NCI-H128 (cell line): ENCODE measurements around the gene TUNAR.

Experiments used
- DNase-seq: peaks from one replicate; lab custom pipeline; 2025; ENCODE audit not compliant: unreplicated experiment; lab: John Stamatoyannopoulos, UW

TUNAR gene

DNA sequence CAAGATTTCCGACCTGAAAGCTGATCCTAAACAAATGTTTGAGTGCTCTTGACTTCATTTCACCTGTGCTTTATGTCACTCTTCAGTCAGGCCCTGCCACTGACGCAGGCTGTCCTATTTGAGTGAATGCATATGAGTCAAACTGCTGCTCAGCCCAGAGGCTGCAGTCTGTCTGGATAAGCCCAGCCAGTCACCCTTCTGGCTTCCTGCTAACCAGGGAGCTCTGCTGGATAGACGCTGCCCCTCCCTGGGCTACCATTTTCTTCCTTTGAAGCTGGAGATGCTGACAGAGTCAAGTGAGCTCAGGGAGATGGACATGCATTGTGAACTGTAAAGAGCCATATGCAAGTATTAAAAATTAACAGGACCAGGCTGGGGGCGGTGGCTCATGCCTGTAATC lies 5.1 kb upstream of the TUNAR start:
- peak; percentile 53 for DNase-seq

DNA sequence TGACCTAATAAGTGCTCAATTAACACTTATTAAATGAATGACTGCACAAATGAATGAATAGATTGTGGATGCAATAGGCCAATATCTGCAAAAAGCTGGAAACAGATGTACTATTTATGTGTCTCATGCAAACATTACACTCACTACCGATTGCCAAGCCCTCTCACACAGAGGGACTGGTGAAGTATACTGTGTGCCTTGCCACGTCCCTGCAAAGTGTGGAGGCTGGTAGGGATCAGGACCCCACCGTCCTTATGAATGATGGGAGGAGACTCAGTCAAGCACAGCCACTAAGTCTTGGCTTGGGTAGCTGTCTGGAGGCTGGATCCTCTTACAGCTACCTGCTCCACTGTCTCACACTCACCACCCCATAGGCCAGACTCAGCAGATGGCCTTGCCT lies 3.9 kb upstream of the TUNAR start:
- no peak for DNase-seq

DNA sequence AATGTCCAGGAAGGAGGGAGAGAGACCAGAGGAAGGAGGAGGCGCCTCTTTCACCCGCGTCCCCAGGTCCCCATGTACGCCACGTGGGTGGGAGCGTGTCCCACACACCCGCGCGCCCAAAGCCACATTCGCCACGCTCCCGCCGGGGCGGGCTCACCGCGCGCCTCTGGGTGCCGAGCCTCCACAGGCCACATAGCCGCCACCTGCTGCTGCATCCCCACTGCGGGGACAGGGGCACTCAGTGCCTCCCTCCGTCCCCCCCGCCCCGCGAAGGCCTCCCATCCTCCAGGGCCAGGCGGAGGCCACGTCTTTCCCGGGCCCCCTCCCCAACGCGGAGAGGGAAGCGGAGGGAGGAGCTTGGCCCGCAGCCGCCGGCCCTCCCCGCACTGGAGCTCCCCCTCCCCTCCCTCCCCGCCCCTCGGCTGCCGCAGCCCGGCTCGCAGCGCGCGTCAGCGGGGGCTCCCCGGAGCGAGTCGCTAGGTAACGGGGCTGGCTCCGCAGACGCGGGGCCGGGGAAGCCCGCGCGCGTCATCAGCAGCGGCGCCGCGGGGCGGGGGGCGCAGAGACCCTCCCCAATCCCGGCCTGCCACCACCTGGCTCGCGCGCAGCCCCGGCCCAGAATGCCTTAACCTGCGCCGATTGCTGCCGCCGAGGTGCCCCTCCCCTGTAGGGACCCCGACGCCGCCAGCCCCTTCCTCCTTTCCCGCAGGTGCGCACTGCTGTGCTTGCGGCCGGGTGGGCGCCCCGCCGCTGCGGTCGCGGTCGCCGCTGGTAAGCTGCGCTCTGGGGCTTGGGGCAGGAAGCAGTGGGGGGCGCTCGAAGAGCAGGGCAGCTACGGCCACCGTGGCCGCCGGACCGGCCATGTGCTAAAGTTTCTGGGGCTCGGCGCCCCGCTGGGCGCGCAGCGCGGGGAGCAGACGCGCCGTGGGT lies 536 bp upstream of the TUNAR start:
- DNase-seq, result peak; percentile 19

DNA sequence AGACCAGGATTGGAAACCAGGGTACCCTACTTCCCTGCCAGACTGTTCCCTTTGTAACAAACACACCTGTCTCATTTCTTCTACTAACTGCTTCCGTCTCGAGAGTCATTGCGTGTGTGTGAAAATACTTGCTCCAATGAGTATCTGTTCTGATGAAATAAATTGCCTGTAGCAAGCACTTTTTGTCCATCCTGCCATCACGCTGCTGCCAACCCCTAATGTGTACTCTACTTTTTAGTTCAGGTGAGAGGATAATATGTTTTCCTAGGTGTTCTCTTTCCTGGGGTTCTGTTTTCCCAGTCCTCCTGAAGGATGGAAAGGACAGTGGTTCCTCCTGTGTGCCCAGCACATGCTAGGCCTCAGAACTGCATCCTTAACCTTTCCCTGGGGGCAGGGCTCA lies 1.0 kb downstream of the TUNAR start:
- no peak for DNase-seq

DNA sequence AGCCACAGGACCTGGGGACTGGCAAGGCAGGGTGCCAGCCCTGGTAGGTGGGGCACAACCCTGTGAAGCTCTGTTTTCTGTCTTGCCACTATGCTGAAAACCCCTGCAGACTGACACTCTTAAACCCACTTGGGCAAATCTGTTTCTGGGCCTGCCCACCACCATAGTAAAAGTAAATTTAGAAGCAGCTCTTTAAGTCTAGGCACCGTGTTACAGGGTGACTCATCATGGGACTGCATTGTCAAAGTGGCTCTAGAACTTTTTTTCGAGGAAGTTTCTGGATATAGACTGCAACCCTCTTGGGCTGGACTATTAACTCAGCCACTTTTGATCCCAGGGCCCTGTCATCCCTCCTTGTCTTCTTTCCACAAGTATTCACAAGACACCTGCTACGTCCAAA lies 7.7 kb downstream of the TUNAR start:
- no peak for DNase-seq

DNA sequence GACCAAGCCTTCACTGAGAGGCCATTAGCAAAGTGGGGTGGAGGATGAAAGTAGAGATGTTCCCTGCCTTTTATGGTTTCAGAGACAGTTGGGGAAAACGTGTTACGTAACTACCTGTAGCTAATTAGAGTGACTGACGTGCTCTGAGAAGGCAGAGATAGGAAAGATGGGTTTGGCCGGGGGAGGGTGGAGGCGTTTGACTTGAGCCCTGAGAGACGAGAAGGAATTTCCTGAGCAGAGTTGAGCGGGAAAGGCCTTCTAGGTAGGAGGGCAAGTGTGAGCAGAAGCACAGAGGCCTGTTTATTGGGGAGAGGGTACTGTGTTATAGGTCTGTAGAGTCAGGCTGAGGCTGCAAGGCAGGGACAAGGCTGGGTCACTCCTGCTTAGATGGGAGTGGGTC lies 8.6 kb downstream of the TUNAR start:
- DNase-seq, result no peak

DNA sequence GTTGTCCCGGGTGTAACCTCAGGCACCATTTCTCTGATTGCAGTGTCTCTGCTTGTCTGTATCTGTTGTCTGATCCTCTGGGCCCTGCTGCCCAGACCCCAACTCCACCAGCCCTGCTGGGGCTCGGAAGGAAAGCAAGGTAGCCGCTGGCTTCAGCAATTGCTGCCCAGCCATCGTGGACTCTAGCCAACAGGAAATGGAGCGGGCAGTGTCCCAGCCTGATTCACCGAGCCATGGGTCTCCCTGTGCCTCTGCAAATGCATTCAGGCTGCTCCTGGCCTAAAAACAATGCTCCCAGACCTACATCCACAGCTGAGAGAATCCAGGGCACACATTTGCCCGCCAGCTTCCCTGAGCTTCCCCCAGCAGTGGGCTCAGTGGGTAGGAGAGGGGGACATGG lies 9.2 kb downstream of the TUNAR start:
- DNase-seq, result no peak

DNA sequence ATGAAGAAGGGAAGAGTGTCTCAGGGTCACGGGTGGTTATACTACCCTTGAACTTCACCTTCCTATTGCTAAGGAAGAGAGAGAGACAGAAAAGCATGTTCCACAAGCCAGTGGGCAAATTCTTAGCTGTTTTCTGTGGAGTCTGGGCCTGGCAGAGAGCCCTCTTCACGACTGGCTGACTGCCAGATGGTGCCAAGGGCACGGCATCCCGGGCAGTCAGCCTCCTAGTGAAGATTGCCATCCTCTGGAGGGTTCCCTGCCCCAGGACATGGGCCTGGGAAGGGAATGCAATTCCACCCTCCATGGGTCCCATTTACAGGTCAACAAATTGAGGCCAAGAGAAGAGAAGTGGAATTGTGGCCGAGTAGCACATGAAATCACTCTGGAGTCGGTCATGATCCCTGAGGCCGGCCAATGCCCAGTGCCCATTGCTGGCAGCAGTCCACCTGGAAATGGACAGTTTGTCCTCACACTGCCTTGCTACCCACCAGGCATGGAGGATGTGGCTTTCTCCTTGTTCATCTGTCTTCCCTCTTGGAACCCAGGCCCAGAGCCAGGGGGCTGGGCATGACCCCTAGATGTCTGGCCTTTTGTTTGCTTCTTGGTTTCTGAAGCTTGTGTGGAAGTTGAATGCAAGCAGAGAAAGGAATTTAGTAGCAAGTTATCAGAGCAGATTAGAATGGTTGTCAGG lies 9.9 kb downstream of the TUNAR start:
- DNase-seq, result no peak

DNA sequence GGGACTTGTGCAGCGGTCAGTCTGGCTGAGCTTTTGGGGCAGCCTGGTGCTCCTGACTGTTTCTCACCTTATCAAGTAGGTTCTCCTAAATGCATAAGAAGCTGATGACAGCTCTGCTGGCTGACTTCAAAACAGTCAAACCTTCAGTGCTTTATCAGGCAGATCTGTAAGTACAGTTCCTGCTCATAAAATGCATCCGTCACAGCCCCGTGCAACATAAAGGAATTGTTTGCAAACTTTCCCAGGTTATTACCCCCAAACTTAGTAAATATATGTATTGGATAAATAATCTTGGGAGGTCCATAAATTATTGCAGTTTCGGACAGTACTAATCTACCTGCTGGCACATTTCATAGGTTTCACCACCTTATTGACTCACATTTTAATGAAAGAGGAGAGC lies 10.7 kb downstream of the TUNAR start:
- DNase-seq, result no peak

DNA sequence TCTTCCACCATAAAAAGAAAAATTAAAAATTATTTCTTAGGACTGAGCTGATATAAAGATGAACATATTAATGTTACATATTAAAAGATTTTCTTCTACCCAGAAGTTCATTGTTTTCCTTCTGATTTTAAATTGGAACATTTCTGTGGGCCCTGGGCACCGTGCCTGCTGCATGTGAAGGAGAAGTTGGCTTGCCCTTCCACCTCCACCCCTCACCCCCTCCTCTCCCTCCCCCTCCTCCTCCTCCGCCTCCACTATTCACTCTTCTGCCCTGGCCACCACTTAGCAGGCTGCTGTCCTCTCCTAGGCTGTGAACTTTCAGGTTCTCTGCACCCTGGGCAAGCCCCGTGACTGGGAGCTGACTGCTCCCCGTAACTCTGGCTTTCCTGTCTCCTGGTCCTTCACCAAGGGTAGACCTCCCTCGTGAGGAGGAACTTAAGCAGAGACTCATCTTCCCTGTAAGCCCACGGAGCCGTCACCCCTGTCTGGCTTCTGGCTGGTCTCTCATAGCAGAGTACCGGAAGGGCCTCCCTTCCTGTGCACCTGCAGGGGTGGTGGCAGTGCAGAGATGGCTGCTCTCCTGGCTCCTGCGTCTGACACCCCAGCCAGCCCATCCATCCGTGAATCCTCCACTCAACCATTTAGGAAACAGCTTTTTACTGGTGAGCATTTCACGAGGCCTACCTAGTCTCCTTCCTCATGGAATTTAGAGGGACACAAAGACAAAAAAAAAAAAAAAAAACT lies 12.8 kb downstream of the TUNAR start:
- no peak for DNase-seq

DNA sequence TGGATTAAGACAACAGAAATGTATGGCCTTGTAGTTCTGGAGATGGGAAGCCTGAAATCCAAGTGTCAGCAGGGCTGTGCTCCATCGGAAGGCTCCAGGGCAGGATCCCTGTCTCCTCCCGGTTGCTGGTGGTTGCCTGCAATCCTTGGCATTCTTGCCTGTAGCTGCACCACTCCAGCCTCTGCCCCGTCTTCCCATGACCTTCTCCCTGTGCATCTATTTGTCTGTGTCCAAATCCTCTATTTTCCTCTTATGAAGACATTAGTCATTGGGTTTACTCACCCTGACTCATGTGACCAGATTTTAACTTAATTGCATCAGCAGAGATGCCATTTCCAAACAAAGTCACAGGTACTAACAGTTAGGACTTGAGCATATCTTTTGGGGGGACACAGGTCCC lies 15.1 kb downstream of the TUNAR start:
- no peak for DNase-seq

DNA sequence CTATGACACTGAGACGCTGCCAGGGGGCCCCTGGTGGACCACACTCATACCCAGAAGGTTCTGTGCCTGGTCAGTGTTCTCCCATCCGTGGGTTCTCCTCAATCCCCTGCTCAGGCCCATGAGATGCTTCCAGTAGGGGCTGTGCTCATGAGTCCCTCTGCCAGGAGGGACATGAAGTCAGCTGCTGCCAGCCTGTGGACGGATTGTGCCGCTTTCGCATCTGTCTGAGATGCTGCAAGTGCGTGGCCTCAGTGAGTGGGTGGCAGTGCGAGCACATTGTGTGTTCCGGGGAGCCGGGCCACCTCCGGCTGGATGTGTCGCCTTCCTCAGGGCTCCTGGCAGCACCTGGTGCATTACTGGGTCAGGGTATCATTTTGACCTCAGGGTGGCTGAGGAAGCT lies 15.5 kb downstream of the TUNAR start:
- DNase-seq, result no peak

DNA sequence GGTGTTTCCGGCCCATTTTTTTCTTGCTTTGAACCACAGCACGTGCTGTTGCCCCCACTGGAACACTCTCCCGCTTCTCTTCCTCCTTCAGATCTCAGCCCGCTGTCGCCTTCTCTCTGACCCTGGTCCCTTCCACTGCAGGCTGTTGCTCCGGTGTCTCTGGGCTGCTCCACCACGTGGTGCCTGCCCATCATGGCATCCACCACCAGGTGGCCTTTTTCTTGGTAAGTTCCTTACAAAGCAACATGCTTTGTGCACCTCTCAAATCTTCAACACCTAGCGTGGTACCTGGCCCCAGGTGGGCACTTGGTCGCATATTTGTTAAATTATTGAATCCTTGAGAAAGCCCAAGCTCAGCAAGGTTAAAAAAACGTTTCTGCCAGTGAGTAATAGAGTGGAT lies 19.1 kb downstream of the TUNAR start:
- DNase-seq, result no peak

DNA sequence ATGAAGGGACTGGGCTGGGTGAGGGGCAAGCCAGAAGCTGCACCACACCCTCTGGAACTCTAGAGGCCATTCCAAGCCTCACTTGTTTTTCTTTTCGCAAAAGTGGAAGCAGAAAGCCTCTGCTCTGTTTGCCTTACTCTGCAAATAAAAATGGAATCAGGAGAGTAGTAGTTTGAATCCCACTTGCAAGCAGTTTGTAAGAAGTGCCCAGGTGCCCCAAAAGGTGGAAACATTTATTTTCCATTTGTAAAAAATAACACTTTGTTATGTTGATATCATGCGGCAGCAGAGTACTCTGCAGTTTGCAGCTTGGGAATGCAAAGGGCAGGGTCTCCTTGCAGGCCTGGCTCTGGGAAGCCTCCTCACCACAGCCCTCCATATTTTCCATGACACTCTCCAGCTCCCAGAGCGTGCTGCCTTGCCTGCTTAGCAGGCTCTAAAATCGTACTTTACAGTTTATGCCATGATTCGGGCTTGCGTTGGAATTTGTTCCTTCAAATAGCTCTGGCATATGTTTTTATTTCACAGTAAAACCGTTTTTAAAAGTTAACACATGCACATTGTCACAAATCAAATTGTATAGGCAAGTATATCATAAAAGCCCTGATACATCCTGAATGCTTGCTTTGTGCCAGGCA lies 20.0 kb downstream of the TUNAR start:
- no peak for DNase-seq

DNA sequence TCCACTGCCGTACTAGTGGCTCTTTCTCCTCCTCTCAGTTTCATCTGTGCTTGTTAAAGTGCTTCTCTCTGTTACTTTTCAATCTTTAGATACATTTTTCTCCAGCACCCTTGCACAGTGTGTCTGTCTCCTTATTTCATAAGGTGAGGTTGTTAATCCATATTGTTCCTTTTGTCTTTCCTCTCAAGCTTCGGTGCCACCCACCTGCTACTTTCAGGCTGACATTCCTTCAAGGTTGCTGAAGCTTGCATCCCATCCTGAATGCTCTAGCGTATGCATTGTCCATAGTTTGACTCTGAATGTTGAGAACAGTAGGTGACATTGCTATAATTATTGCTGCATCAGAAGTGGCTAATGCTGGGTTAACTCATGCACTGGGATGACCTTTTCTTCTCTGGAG lies 20.6 kb downstream of the TUNAR start:
- DNase-seq, result no peak

DNA sequence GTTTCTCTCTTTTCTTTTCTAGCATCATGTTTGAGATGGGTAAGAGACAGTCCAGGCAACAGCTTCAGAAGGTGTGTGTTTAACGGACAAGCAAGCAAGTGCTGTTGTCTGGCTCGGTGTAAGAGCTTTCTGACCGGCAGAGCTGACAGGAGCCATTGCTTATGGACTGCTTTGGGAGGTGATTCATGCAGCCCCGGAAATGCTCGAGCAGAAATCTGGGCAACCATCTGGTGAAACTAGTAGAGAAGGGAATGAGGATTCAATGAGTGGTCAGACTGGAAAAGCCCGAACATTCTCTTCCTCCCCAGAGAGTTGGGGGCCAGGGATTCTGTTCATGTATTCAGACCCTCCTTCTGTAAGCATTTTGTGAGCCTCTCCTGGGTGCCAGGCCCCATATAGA lies 24.4 kb downstream of the TUNAR start:
- no peak for DNase-seq

DNA sequence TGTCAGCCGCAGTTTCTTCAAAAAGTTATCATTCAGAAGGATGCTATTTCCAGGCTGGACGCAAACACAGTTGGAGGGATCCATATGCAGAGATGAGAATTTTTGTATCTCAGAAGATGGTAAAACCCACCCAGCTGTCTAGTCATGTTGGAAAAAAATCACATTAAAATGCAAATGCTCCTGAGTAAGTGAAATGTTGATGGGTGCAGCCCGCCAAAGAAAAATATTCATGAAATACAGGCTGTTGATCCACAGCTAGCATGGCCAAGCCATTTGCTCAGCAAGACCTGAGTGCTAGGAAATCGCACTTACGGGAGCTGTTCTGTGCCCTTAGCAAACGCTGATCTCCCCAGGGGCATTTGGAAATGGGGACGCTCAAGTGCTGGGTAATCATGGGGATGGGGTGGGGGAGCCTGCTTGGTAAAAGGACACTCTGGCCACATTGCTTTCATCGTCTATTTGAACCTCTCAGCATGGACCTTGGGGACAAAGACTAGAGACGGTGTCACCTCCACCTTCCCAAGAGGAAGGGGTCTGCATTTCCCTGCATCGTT lies 25.7 kb downstream of the TUNAR start:
- no peak for DNase-seq

DNA sequence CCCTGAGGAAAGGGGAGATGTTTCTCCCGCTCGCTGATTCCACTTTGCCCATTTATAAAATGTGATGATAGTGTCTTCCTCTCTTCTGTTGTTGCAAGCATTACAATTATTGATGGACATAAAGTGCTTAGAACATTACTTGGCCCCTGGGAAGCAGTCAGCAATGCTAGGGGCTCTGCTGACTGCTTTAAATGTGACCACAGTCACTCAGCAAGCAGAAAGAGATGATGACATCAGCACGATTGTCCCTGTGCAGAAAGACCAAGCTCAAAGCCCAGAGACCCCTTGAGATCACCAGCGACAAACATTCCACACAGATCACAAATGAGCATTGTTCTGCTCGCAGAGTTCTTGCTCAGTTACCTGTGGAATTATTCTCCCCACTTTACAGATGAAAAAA lies 26.5 kb downstream of the TUNAR start:
- DNase-seq, result no peak

DNA sequence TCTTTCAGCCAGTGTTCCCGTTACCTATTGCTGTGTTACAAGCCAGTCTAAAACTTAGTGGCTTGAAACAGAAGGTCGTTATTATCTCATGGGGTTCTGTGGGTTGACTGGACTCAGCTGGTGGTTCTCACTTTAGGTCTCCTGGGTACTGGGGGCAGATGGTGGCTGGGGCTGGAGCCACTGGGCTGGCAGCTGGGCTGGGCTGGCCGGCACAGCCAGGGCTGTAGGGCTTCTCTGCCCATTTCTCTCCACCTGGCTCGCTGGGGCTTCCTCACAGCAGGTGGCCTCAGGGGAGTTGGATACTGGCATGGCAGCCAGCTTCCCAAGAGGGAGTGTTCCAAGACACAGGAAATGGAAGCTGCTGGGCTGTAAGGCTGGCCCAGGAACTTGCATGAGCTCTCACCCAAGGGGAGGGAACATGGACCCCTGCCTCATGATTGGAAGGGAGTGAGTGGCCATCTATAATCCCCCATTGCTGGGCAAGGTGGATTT lies 27.0 kb downstream of the TUNAR start:
- no peak for DNase-seq

DNA sequence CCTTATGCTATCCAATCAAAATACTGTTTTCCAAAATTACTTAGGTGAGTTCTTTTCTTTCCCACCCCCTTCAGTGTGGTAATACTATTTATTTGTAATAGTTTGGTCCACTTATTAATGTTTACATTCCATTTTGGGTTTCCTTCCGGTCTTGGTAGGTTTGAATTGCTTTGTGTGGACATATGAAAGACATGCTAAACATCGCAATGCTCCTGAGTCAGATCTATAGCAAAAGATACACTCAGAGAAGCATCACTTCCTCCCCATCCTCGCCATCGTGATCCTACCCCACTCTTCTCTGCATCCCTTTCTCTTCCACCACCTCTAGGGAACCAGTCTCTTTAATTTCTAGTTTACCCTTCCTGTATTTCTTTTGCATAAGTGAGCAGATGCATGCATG lies 30.0 kb downstream of the TUNAR start:
- no peak for DNase-seq

DNA sequence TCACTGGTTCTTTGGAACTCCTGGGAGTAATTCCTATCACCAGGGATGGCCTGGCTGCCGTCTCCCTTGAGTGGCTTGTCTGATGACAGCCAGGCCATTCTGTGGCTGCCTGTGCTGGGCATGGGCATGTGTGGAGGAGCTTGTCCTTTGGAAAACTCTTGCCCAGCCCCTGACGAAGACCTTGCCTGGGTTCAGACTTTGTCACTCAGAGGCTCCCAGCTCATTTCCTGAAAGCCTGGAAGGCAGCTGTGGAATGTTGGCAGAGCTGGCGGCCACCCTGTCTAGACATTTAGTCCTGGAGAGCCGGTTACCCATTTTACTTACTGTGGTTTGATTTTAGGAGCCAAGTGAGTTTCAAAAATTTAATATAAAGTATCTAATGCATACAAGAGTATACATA lies 34.0 kb downstream of the TUNAR start:
- no peak for DNase-seq
